GM06990 (cell line): ENCODE results near the gene NSD2.

ENCODE experiments used
- DNase-seq: peaks from one replicate; pipeline ENCODE4 v3.0.0-alpha.2; 2011; ENCODE audit not compliant: insufficient read length; ENCODE audit errors: extremely low read depth
- H3K27me3 ChIP-seq: replicated peaks from 2 replicates; pipeline ENCODE4 v1.6.0; 2011; ENCODE audit warnings: low read length; ENCODE audit not compliant: control insufficient read depth, insufficient read depth
- H3K36me3 ChIP-seq: 2 replicates; pipeline ENCODE4 v1.5.1; 2011; ENCODE audit warnings: low read length; ENCODE audit not compliant: control insufficient read depth, insufficient read depth
- H3K4me3 ChIP-seq: replicated peaks from 2 replicates; pipeline ENCODE4 v1.5.1; 2011; ENCODE audit warnings: low read depth, mild to moderate bottlenecking, control low read depth, low read length
- TF ChIP-seq, protein P1 (sequence below): IDR thresholded peaks from 2 replicates; pipeline ENCODE4 v1.5.1; 2011; ENCODE audit warnings: low read length, control low read depth, mild to moderate bottlenecking, inconsistent platforms; ENCODE audit not compliant: insufficient read depth, poor library complexity, severe bottlenecking

Gene NSD2

DNA sequence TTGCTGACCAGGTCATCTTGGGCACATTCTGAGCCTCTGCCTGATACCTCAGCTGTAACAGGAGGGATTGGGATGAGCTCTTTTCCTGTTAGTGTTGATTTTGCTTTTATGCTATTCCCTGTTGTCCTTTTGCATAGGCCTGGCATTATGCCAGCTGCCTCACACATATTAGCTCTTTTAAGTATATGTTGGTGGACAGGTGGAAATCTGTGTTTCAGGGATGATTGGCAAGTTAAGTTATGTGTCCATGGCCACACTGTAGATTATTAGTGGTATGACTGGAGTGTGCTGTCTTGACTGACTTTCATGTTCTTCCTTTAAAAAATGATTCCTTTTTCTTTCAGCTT is 28.9 kb downstream of the NSD2 start:
- peaks cover 25% of the 10 kb centered on the region for H3K36me3 ChIP-seq
- DNase-seq, result no peak
- H3K4me3 ChIP-seq, result no peak overlapping the region
- no peaks in the 10 kb centered on the region for H3K27me3 ChIP-seq
- TF ChIP-seq, protein P1, sequence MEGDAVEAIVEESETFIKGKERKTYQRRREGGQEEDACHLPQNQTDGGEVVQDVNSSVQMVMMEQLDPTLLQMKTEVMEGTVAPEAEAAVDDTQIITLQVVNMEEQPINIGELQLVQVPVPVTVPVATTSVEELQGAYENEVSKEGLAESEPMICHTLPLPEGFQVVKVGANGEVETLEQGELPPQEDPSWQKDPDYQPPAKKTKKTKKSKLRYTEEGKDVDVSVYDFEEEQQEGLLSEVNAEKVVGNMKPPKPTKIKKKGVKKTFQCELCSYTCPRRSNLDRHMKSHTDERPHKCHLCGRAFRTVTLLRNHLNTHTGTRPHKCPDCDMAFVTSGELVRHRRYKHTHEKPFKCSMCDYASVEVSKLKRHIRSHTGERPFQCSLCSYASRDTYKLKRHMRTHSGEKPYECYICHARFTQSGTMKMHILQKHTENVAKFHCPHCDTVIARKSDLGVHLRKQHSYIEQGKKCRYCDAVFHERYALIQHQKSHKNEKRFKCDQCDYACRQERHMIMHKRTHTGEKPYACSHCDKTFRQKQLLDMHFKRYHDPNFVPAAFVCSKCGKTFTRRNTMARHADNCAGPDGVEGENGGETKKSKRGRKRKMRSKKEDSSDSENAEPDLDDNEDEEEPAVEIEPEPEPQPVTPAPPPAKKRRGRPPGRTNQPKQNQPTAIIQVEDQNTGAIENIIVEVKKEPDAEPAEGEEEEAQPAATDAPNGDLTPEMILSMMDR, result no peak

DNA sequence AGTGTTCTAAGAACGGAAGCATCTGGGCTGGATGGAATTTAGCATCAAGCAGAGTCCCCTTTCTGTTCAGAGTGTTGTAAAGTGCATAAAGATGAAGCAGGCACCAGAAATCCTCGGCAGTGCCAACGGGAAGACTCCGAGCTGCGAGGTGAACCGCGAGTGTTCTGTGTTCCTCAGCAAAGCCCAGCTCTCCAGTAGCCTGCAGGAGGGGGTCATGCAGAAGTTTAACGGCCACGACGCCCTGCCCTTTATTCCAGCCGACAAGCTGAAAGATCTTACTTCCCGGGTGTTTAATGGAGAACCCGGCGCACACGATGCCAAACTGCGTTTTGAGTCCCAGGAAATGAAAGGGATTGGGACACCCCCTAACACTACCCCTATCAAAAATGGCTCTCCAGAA is 29.4 kb downstream of the NSD2 start:
- Histone ChIP-seq H3K36me3 (peaks cover 30% of the 10 kb centered on the region), H3K4me3 (no peak overlapping the region)
- DNase-seq, result no peak

DNA sequence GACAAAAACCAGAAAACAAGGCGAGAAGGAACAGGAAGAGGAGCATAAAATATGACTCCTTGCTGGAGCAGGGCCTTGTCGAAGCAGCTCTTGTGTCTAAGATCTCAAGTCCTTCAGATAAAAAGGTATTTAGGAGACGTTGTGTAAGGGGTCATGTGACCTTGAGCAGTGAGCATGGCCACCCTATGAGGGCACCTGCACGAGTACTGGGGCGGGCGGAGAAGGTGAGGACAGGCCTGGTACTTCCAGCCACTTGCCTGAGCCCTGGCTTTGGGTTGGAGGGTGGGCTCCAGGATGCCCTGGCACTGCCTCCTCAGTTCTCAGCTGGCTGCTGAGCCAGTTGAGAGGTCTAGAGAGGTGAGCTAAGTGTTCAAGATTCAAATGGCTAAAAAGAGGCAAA is 29.9 kb downstream of the NSD2 start:
- TF ChIP-seq, protein P1, result no peak
- peaks cover 27% of the 10 kb centered on the region for H3K36me3 ChIP-seq
- no peak for DNase-seq

More for the DNA sequence above, 29.4 kb downstream of the NSD2 start:
- H3K27me3 ChIP-seq, result no peaks in the 10 kb centered on the region
- TF ChIP-seq, protein P1, result no peak

DNA sequence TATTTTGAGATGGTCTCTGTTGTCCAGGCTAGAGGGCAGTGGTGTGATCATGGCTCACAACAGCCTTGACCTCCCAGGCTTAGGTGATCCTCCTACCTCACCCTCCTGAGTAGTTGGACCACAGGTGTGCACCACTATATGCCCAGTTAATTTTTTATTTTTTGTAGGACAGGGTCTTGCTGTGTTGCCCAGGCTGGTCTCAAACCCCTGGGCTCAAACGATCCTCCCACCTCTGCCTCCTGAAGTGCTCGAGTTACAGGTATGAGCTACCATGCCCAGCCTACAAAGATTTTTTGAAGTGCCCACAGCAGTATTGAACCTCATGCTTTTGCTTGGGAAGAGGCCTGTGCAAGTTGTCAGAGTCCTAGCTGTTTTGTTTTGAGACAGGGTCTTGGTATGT is 31.1 kb downstream of the NSD2 start:
- Histone ChIP-seq H3K27me3 (no peaks in the 10 kb centered on the region), H3K36me3 (peaks cover 27% of the 10 kb centered on the region)
- TF ChIP-seq, protein P1, result no peak

More for the DNA sequence above, 29.9 kb downstream of the NSD2 start:
- Histone ChIP-seq H3K4me3 (no peak overlapping the region), H3K27me3 (no peaks in the 10 kb centered on the region)

DNA sequence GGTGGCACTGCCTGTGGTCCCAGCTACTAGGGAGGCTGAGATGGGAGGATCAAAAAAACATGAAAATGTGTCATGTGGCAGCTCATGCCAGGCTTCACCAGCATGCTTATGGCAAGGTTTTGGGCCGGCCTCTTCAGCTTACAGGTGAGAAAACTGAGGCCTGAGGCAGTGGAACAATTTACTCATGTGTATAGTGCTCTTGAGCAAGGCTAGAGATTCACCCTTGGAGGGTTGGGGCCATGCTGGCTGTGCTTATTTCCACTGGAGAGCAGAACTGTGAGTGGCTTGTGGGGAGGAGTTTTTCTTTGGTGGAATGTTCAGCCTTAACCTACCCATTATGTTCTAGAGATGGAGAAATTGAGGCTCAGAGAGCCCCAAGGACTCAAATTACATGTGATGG is 31.8 kb downstream of the NSD2 start:
- DNase-seq, result no peak
- no peak overlapping the region for H3K4me3 ChIP-seq

More for the DNA sequence above, 31.1 kb downstream of the NSD2 start:
- H3K4me3 ChIP-seq, result no peak overlapping the region
- no peak for DNase-seq

DNA sequence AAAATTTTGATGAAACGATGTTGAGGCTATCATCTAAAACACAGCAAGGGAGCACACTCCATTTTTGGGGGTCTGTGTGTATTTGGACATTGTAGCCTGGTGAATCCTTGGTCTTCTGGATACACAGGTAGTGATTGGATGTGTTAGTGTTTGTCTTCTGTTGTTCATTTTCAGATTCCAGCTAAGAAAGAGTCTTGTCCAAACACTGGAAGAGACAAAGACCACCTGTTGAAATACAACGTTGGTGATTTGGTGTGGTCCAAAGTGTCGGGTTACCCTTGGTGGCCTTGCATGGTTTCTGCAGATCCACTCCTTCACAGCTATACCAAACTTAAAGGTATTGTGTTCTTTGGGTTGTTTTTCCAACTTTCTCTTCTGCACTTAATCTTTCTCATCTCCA is 32.8 kb downstream of the NSD2 start:
- TF ChIP-seq, protein P1, result no peak
- Histone ChIP-seq H3K4me3 (no peak overlapping the region), H3K36me3 (peaks cover 29% of the 10 kb centered on the region), H3K27me3 (no peaks in the 10 kb centered on the region)
- no peak for DNase-seq

More for the DNA sequence above, 31.8 kb downstream of the NSD2 start:
- H3K36me3 ChIP-seq, result peaks cover 27% of the 10 kb centered on the region
- TF ChIP-seq, protein P1, result no peak
- no peaks in the 10 kb centered on the region for H3K27me3 ChIP-seq
